ENCODE data around the gene CPSF4.
"Not testable (repeated sequence)": the region's sequence is repeated elsewhere in the genome, so short reads cannot be mapped to it uniquely, and the experiment has no call there.

Gene CPSF4

GRCh38 chr7:99408379-99409191 lies 30.2 kb upstream of the CPSF4 start, which contains the start of the genes BUD31 and PDAP1:
TSS of gene BUD31 (plus strand) at chr7:99408969. CDS start at chr7:99411093, 2,124 bp downstream.
TSS of gene PDAP1 (minus strand) at chr7:99408597. CDS start at chr7:99408548, 49 bp downstream.
- DNase-seq (ENCODE audit: low read depth, low spot score), result peak; percentile 84

GRCh38 chr7:99409192-99409572 lies 29.6 kb upstream of the CPSF4 start:
- DNase-seq (ENCODE audit: low read depth, low spot score), result no peak

DNA sequence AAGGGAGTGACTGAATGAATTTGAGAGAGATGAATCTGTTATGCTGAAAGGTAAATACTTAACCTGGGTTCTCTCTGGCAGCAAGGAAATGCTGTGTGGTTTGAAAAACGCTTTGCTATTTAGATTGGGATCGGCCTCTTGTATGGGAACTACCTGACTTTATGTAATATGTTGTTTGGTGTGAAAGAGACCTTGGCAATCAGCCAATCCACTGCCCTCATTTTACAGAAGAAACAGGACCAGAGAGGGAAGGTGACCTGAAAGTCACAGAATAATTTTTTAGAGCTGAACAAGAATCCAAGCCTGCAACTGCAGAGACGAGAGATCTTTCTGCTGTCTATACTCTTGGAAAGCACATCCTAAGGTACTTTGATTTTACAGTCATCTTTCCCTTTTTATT lies 28.9 kb upstream of the CPSF4 start:
- DNase-seq (ENCODE audit: low read depth, low spot score), result no peak

GRCh38 chr7:99410635-99411034 lies 28.1 kb upstream of the CPSF4 start:
- no peak for DNase-seq (ENCODE audit: low read depth, low spot score)

GRCh38 chr7:99415513-99416127 lies 23.1 kb upstream of the CPSF4 start:
- not testable (repeated sequence) for DNase-seq (ENCODE audit: low read depth, low spot score)

DNA sequence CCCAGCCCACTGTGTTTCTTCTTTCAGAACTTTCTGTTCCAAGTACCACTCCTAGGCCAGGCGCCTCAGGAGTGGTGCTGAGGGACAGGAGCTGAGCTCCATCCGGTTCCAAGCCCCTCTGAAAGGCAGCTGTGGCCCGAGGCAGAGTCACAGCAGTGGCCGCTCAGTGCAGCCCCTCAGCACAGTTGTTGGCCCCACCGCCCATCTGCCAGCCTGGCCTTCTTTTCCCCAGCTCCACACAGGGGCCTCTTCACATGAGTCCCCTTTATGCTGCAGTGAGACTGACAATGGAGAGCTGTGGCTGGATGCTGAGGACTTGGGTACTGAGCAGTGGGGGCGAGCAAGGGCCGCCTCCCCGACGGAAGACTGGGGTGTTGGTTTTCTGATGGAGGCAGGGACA lies 20.5 kb upstream of the CPSF4 start:
- DNase-seq (ENCODE audit: low read depth, low spot score), result no peak

DNA sequence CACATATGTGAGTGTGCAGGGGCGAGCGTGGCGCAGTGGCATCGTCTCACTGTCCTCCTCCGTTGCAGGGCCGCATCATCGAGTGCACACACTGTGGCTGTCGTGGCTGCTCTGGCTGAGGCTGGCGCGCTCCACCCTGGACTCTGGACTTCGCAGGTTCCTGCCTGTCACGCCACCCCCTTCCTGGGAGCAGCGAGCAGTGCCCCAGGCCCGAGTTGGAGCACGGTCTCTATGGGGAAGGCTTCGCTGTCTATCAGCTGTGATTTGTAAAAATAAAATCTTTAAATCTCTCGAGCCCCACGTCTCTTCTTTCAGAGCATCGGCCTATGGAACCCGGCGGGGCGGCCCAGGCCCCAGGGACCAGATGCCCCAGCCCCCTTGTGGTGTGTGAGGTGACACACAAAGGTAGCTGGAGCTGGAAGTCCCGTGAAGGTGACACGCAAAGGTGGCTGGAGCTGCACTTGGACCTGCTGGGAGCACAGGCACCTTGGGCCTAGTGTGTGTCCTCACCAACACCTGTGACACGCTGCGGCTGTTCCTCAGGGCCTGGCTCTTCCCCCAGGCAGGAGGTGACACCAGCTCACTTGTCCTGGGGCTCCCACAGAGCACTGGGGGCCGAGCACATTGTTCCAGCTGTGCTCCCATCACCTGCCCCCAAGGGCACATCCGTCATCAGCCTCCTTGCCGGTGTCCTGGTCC lies 19.3 kb upstream of the CPSF4 start:
- no peak for DNase-seq (ENCODE audit: low read depth, low spot score)

- DNase-seq (ENCODE audit: low read depth, low spot score), result no peak
Measured at GRCh38 chr7:99420213-99420612, 18.5 kb upstream of the CPSF4 start.

- DNase-seq (ENCODE audit: low read depth, low spot score), result no peak
Measured at GRCh38 chr7:99420986-99421385, 17.8 kb upstream of the CPSF4 start.

GRCh38 chr7:99422186-99422585 lies 16.6 kb upstream of the CPSF4 start:
- DNase-seq (ENCODE audit: low read depth, low spot score), result no peak

DNA sequence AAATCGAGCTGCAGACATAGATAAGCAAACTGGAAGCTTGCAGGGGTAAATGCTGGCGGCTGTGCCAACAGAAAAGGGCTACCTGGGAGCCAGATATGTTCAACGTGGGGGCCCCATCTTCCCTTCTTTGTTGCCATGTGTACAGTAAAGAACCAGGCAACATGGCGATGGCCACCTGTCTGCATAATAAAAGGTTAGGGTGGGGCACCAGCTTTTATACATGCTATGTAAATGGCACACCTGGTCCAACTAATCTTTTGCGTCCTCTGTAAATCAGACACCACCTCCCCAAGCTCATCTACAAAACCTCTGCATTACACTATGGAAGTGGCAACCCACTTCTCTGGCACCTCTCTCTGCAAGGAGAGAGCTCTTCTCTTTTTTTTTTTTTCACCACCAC lies 16.1 kb upstream of the CPSF4 start:
- DNase-seq (ENCODE audit: low read depth, low spot score), result no peak

DNA sequence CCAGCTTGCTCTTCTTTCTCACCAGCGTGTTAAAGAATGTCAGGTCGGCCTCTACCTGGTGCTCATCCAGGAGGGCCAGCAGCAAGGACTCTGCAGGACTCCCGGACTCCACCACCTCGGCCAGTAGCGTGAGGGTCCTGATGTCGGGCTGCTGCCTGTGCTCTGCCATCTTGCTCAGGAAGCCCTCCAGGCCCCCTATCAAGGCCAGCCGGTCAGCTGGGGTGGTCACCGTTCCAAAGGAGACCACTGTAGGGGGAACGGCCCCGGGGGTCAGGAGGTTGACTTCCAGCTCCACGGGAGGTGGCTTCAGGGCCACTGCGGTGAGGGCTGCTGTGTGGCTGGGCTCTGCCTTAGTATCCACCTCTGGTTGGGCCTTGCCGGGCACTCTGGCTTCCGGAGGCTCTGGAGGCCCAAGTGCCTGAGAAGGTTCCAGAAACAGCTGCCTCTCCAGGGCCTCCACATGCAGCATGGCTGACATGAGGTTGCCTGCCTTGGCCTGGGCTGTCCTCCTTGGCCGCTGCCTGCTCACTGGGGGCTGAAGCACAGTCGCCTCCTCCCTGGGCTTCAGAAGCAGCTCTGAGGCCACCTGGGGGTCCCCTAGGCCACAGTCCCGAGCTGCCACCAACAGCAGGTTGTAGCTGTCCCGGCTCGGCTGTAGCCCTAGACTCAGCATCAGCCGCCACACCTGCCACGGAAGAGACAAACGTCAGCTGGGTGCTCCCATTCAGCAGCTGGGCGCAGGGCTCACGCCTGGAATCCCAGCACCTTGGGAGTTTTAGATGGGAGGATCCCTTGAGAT lies 13.6 kb upstream of the CPSF4 start:
- no peak for DNase-seq (ENCODE audit: low read depth, low spot score)

GRCh38 chr7:99428972-99429566 lies 9.7 kb upstream of the CPSF4 start:
- DNase-seq (ENCODE audit: low read depth, low spot score), result no peak

DNA sequence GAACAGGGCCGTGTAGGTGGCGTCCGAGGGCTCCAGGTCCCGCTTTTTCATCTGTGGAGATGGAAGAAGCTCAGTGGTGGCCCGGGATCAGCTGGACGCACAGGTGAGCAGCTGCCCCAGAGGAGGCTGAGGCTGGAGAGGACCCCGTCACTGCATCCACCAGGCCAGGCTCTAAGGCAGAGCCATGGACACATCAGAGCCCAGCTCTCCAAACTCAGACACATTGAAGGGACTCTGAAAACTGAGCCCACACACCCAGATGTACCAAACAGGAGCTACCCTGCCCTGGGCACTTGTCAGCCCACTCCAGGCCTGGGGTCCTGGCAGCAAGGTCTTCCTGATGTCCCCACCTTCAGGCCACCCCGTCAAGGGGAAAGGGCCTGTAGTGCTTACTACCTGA lies 9.0 kb upstream of the CPSF4 start:
- no peak for DNase-seq (ENCODE audit: low read depth, low spot score)

DNA sequence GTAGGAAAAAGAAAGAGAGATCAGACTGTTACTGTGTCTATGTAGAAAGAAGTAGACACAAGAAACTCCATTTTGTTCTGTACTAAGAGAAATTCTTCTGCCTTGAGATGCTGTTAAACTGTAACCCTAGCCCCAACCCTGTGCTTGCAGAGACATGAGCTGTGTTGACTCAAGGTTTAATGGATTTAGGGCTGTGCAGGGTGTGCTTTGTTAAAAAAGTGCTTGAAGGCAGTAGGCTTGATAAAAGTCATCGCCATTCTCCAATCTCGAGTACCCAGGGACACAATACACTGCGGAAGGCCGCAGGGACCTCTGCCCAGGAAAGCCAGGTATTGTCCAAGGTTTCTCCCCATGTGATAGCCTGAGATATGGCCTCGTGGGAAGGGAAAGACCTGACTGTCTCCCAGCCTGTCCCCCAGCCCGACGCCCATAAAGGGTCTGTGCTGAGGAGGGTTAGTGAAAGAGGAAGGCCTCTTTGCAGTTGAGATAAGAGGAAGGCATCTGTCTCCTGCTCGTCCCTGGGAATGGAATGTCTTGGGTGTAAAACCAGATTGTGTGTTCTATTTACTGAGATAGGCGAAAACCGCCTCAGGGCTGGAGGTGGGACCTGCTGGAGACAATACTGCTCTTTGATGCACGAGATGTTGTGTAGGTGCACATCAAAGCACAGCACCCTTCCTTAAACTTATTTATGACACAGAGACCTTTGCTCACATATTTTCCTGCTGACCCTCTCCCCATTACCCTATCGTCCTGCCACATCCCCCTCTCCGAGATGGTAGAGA lies 6.8 kb upstream of the CPSF4 start:
- DNase-seq (ENCODE audit: low read depth, low spot score), result not testable (repeated sequence)

DNA sequence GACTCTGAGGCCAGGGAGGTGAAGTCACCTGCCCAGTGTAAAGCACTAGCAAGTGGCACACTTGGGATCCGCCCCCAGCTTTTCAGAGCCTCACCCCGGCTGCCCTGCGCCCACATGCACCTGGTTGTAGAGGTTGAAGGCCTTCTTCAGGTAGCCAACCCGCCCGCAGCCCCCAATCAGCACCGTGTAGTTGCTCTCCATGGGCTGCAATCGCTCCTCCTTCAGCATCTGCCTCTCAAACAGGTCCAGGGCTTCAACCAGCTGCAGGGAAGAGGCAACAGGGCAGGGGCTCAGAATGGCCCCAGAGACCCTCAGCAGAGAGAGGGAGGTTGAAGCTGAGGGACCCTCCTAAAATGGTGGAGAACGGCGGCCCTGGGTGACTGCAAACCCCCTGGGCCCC lies 5.6 kb upstream of the CPSF4 start:
- no peak for DNase-seq (ENCODE audit: low read depth, low spot score)

DNA sequence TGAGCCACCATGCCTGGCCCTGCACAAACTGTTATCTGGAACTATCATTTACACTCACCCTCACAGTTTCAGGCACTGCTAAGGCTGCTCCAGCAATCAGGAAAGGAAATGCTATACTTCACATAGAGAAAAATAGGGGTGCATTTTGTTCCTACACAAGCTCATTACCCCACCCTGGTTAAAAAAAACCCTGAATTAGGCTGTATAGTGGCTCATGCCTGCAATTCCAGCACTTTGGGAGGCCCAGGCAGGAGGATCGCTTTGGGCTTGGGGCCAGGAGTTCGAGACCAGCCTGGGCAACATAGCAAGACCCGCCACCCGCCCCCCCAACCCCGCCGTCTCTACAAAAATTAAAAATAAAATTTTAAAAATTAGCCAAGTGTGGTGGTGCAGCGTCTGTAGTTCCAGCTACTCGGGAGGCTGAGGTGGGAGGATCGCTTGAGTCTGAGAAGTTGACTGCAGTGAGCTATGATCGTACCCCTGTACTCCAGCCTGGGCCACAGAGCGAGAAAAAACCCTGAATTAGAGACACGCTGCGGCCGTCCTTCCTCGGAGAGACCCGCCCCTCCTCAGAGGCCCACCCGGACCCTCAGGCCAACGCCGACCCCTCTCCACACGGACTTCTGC lies 684 bp upstream of the CPSF4 start:
- DNase-seq (ENCODE audit: low read depth, low spot score), result no peak

- DNase-seq (ENCODE audit: low read depth, low spot score), result no peak
Measured at GRCh38 chr7:99440195-99440594, 1.5 kb downstream of the CPSF4 start.

GRCh38 chr7:99446096-99446495 lies 7.4 kb downstream of the CPSF4 start:
- DNase-seq (ENCODE audit: low read depth, low spot score), result no peak

GRCh38 chr7:99447943-99448342 lies 9.2 kb downstream of the CPSF4 start:
- DNase-seq (ENCODE audit: low read depth, low spot score), result no peak
